OCI-LY1 (cell line): ENCODE measurements around the gene MAN1A1.

Experiments used
- CTCF ChIP-seq: fragments of 200-600 bp; sonication (generic), shearing (Covaris generic); IDR thresholded peaks from 2 replicates; pipeline ENCODE4 v1.5.1; 2017; ENCODE audit warnings: mild to moderate bottlenecking, antibody characterized with exemption, low read length, moderate library complexity, mixed read lengths
- EZH2 ChIP-seq: fragments of 200-600 bp; sonication (generic), shearing (Covaris generic); IDR thresholded peaks from 2 replicates; pipeline ENCODE4 v1.8.0; 2017; ENCODE audit warnings: borderline replicate concordance, mixed run types, mild to moderate bottlenecking, antibody characterized with exemption, low read length, moderate library complexity, mixed read lengths

DNA sequence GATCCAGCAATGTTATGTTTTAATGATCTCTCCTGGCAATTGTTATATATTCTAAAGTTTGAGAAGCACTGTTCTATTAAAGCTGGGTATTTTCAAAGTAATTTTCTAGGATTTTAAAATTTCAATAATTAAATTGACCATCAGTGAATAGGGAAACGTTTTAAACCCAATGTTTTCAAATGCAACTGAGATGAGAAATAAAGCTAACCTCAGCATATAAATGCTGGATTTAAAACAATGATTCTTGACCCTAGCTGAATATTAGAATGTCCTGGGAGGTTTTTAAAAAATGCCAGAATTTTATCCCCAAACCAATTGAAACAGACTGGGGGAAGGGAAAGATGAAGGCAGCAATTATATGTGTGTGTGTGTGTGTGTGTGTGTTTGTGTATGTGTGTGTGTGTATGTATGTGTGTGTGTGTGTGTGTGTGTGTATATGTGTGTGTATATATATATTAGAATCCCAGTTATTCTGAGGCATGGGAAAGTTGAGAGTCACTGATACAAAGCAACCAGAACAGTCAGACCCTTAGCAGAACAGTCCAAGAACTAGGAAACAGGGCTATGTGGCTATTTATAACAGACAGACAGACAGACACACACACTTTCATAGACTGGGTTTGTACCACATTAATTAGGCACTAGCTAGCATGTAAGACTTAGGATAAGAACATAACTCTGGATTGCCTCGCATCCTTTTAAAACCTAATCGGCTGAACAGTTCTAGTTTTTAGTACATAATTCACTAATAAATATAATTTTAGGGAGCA lies 107.8 kb downstream of the MAN1A1 start:
- TF ChIP-seq CTCF = no peak
- TF ChIP-seq EZH2 = no peak
